Stimulated activated CD8-positive, alpha-beta memory T cell treated with anti-CD3 and anti-CD28 coated beads, Interleukin-2, amount 100 ng/mL, for 48 hours (primary cell): Measurements from ENCODE around the gene FKBP10.
A peak's percentile ranks its signal among the peaks of the same experiment; 100 is the strongest.
"Not testable (repeated sequence)": the region's sequence is repeated elsewhere in the genome, so short reads cannot be mapped to it uniquely, and the experiment has no call there.

Experiments used
- DNase-seq, 2 donors: peaks; one replicate each; pipeline ENCODE4 v3.0.0-alpha.2; 2020; ENCODE audit warnings: low read depth in 2 of 2

FKBP10 gene

GRCh38 chr17:41810659-41811548 lies 1.9 kb upstream of the FKBP10 start:
- DNase-seq: no peak

GRCh38 chr17:41811549-41812380 lies 1.0 kb upstream of the FKBP10 start, which contains the start of gene P3H4:
Gene P3H4 (minus strand): TSS chr17:41811949. CDS start chr17:41811915, 34 bp downstream.
- DNase-seq: peak; percentile 51 to 61

DNA sequence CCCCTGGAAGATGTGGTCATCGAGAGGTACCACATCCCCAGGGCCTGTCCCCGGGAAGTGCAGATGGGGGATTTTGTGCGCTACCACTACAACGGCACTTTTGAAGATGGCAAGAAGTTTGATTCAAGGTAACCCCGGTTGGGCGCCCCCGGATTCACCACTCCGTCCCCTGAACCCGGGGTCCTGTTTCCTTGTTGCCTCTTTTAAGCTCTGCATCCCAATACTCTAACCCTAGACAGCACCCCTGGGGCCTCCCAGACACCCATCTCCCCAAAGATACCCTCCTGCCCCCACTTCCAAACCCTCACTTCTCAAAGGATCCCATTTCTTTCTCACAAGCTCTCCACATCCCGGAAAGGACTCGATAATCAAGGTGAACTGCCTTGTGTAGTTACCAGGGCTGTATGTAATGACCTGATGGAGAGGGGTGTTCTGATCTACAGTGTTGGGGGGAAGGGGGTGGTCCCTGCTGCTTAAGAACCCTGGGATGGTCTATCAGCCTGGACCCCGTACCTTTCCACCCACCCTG lies 412 bp downstream of the FKBP10 start:
- no peak for DNase-seq

DNA sequence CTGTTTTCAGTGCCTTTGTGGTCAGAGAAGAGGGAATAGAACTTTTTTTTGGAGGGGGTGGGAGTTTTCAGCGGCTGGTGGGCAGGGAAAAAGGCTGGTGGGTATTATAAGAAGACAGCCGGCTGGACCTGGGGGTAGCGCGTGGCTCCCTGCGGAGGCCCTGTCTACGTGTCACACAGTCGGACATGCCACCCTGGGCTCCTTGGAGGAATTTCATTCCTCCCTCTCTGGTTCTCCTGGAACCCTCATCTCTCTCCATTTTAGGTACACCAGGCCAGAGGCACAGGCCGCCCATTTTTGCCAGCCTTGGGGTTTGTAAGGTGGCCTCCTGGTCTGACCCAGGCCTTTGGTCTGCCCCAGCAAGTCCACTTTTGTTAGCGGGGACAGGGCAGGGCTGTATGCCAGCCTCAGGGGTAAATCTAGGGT lies 908 bp downstream of the FKBP10 start:
- DNase-seq: no peak

DNA sequence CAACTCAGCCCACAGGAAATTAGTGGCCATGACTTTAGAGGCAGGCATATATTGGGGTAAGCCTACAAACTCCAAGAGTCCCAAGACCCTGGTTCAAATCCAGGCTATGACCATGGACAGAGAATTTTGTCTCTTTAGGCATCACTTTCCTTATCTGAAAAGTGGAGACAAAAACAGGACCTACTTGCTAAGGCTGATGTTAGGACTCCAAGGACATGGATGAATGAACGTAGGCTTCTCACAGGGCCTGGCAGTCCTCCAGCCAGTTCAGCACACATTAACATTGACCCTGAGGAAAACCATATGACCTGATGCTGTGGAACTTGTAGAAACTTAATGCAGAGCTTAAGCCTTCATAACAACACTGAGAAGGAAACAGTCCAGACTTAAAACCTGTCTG lies 1.4 kb downstream of the FKBP10 start:
- no peak for DNase-seq

DNA sequence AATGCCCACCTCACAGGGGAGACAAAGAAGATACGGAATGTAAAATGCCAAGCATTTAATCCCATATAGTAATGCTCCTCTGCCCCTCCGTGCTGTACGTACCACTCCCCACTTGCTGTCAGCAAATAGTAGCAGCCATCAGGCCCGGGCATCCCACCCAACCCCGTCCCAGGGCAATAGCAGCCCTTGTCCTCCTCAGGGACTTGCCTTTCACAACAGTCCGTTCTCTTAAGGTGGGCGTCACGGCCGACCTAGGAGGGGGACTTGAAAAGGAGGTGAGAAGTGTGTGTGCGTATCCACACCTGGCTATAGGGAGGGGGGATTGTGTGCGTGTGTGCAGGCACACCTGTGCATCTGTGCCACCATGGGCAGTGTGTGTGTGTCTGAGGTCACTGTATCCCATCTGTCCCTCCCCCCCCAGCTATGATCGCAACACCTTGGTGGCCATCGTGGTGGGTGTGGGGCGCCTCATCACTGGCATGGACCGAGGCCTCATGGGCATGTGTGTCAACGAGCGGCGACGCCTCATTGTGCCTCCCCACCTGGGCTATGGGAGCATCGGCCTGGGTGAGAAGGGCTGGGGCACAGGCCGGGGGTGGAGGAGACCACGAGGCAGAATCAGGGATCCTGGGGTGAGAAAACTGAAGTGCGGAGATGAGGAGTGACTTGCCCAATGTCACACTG lies 4.0 kb downstream of the FKBP10 start:
- DNase-seq: no peak

DNA sequence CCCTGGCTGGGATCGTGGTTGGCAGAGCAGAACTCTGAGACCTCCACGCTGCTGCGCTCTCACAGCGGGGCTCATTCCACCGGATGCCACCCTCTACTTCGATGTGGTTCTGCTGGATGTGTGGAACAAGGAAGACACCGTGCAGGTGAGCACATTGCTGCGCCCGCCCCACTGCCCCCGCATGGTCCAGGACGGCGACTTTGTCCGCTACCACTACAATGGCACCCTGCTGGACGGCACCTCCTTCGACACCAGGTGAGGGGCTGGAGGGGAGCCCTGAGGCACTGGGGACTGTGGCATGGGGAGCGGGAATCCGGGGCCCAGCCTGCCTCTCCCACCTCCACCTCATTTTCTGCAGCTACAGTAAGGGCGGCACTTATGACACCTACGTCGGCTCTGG lies 5.2 kb downstream of the FKBP10 start:
- DNase-seq: no peak

DNA sequence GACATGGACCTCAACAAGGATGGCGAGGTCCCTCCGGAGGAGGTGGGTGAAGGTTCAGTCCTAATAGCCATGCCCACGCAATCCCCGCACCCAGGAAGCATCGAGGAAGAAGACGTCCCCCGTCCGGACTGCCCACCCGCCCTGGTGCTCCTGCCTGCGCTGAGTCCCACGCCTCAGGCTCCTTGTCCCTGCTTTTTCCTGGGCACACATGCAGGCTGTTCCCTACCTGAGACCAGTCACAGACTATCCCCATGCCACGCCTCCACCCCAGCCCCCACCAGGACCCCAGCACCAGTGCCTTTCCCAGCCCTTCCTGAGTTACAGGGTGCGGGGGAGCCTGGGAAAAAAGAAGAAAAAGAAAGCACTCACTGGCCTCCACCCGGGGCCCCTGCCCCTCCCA lies 9.0 kb downstream of the FKBP10 start:
- DNase-seq: no peak

GRCh38 chr17:41822216-41823140 lies 9.7 kb downstream of the FKBP10 start:
- no peak for DNase-seq

DNA sequence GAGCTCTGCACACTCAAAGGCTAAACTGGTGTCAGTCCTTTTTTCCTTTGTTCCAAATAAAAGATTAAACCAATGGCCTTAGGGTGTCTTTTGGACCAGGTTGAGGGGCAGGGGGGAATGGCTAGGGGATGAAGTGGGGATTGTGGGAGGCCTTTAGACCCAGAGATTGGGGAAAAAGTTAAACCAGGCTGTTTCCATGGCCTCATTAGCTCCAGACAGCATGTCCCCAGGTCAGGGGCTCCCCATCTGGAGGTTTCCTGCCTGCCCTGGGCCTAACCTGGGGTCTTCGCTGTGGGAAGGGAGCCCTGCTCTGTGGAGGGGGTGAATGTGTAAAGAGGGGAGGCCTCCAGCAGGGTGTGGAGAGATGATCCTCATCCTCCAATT lies 10.3 kb downstream of the FKBP10 start:
- no peak for DNase-seq

DNA sequence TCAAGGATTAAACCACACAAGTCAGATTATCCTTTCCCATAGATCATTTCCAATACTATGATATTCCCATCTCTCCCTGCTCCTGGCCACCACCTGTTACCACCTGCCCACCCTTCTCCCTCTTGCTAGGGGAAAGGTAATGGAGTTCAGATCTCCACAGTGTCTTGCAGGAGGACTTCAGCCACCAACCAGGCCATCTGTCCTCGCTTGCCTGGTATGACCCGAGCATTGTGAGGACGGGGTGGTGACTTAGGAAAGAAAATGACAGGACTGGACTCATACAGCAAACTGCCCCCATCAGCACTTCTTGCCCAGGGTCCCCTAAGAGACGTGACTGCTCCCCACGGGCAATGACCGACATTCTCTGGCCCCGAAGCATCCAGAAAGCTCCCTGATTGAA lies 10.8 kb downstream of the FKBP10 start:
- no peak for DNase-seq

- DNase-seq: no peak
These were observed 11.3 kb downstream of the FKBP10 start for GRCh38 chr17:41824086-41824485.

GRCh38 chr17:41825175-41825845 lies 12.5 kb downstream of the FKBP10 start:
- DNase-seq: no peak

- not testable (repeated sequence) for DNase-seq
These were observed 17.2 kb downstream of the FKBP10 start for GRCh38 chr17:41829961-41830360.

DNA sequence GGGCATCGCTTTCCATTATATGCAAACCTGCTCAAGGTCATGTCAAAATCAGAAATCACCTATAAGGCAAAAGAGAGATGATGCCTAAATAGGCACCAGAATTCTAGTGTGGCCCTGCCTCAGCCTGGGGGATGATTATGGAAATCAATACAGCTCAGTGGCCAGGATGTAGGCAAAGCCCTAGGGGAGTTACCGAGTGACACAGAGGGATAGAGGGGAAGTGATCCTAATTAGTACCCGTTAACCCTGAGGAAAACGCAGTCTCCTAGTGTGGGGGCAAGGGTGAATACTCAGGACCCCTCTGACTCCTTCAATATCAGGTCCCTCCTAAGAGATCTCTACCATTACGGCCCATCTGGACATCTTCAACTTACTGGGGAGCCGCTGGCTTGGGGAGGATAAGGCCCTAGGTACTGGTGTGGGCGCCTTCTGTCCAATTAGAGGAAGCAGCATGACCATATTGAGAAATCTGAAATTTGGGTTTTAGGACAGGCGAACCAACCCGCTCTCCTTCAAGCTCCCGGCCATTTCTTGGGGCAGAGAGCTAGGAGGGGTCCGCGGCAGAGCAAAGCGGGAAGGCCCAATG lies 22.5 kb downstream of the FKBP10 start:
- no peak for DNase-seq

GRCh38 chr17:41835800-41836549 lies 23.2 kb downstream of the FKBP10 start, which contains the start of gene NT5C3B:
Gene NT5C3B (minus strand): TSS chr17:41836232. CDS start chr17:41836193, 39 bp downstream.
- DNase-seq: peak; percentile 39 to 49

DNA sequence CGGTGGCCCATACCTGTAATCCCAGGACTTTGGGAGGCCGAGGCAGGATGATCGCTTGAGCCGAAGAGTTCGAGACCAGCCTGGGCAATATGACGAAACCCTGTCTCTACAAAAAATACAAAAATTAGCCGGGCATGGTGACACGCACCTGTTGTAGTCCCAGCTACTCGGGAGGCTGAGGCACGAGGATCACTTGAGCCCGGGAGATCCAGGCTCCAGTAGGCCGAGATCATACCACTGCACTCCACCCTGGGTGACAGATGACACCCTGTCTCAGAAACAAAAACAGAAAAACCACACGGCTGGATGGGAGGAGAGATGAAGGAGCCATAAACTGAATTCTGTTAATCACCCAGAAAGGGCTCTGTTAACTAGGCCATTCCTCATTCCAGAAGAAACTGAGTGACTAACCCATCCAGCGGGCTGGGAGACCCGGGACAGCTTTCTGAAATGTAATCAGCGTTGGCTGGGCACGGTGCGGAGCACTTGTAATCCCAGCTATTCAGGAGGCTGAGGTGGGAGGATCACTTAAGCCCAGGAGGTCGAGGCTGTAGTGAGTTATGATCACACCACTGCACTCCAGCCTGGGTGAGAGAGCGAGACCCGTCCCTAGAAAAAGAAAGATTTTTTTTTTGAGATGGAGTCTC lies 23.9 kb downstream of the FKBP10 start:
- no peak for DNase-seq

DNA sequence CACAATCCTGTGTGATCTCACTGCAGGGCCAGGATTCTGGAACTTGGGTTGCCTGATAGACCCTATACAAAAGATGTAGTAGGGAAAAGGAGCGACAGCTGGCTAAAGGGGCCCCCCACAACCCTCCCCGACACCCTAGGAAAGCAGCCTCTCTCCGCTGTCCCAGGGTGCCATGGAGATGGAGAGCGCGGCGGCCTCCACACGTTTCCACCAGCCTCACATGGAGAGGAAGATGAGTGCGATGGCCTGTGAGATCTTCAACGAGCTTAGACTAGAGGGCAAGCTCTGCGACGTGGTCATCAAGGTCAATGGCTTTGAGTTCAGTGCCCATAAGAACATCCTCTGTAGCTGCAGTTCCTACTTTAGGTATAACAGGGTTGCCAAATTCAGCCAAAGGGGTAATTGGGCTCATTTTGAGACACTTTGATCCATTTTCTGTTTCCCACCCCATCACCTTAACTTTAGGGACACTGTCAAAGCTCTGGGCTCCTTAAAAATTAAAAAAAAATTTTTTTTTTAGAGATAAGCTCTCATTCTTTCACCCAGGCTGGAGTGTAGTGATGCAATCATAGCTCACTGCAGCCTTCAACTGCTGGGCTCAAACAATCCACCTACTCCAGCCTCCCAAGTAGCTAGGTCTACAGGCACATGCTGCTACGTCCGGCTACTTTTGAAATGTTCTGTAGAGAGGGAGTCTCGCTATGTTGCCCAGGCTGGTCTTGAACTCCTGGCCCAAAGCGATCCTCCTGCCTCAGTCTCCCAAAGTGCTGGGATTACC lies 25.1 kb downstream of the FKBP10 start, which contains the start of gene KLHL10:
Gene KLHL10, plus strand, starts transcription at position 65 of the 778 bp plus-strand sequence. Its CDS starts 108 bp downstream, at position 173.
- no peak for DNase-seq
